HepG2 (cell line): ENCODE results near the gene MYOZ3. TPM values are rescaled to one million over a fixed set of nuclear protein-coding genes. Genes with fewer than 3 reads are reported as not detected.

Experiments used
- AGO2 ChIP-seq: fragments of 200-400 bp; formaldehyde crosslinking; optimal IDR thresholded peaks from 2 replicates; pipeline ENCODE3; 2017; ENCODE audit warnings: mild to moderate bottlenecking, low read depth, low read length, moderate library complexity
- EZH2 ChIP-seq: conservative IDR thresholded peaks from 2 replicates; pipeline ENCODE4 v1.6.1; 2012; ENCODE audit warnings: mild to moderate bottlenecking, low read depth, low read length, moderate library complexity
- HIC2 ChIP-seq: sonication (generic); formaldehyde crosslinking; IDR thresholded peaks from 2 replicates; pipeline ENCODE4 v1.9.0; 2022; ENCODE audit warnings: low read depth, missing genetic modification reagents
- HOXA3 ChIP-seq: sonication (generic); formaldehyde crosslinking; IDR thresholded peaks from 2 replicates; pipeline ENCODE4 v1.5.0; 2020; ENCODE audit warnings: missing genetic modification reagents
- NFE2 ChIP-seq: sonication (generic); formaldehyde crosslinking; IDR thresholded peaks from 2 replicates; pipeline ENCODE4 v1.4.0; 2020; ENCODE audit warnings: missing genetic modification reagents
- SMAD9 ChIP-seq: sonication (generic); formaldehyde crosslinking; IDR thresholded peaks from 2 replicates; pipeline ENCODE4 v1.5.1; 2020; ENCODE audit warnings: mild to moderate bottlenecking, missing genetic modification reagents
- SSRP1 ChIP-seq: IDR thresholded peaks from 2 replicates; pipeline ENCODE4 v1.6.1; 2016; ENCODE audit warnings: control low read depth
- TERF1 ChIP-seq: sonication (generic); formaldehyde crosslinking; IDR thresholded peaks from 2 replicates; pipeline ENCODE4 v1.8.0; 2022; ENCODE audit warnings: mild to moderate bottlenecking, missing genetic modification reagents, moderate library complexity
- U2AF2 ChIP-seq: fragments of 200-400 bp; formaldehyde crosslinking; IDR thresholded peaks from 2 replicates; pipeline ENCODE4 v1.6.1; 2017; ENCODE audit warnings: low read depth, mild to moderate bottlenecking, low read length
- ZBTB2 ChIP-seq: sonication (generic); formaldehyde crosslinking; IDR thresholded peaks from 2 replicates; pipeline ENCODE4 v1.8.0; 2022; ENCODE audit warnings: low read depth, missing genetic modification reagents
- ZBTB40 ChIP-seq, 2 experiments: fragments of 450-650 bp in 1 of 2; sonication (generic) in 1 of 2; formaldehyde crosslinking in 1 of 2; IDR thresholded peaks; 2 replicates each; pipeline versions ENCODE4 v1.6.1 to v1.8.0; 2016 to 2022; ENCODE audit warnings: antibody characterized with exemption in 1 of 2, mild to moderate bottlenecking in 1 of 2, missing genetic modification reagents in 1 of 2
- ZFP36 ChIP-seq: fragments of 150-350 bp; IDR thresholded peaks from 2 replicates; pipeline ENCODE4 v1.6.1; 2018; ENCODE audit warnings: borderline replicate concordance, low read length, low read depth; ENCODE audit not compliant: partially characterized antibody
- ZNF549 ChIP-seq: sonication (generic); formaldehyde crosslinking; IDR thresholded peaks from 2 replicates; pipeline ENCODE4 v1.5.0; 2020; ENCODE audit warnings: missing genetic modification reagents
- ZNF7 ChIP-seq: IDR thresholded peaks from 2 replicates; pipeline ENCODE4 v1.6.1; 2016; ENCODE audit warnings: missing biosample characterization, missing genetic modification reagents
- polyA plus RNA-seq, 8 experiments: library from polyadenylated mRNA; depleted of rRNA in 3 of 8; stranded (reverse) in 7 of 8; unstranded in 1 of 8; fragments of >200 nt; fragmentation: Illumina TruSeq in 4 of 8; extraction: Trizol in 4 of 8; gene quantifications; 2 replicates each; pipeline versions ENCODE4 v1.2.1 to v1.2.3, GENCODE V29; 2011 to 2016; ENCODE audit warnings: low read depth in 4 of 8, missing spikeins in 1 of 8, mixed read lengths in 1 of 8; ENCODE audit not compliant: insufficient read depth in 1 of 8
- total RNA-seq, 5 experiments: library from RNA; depleted of rRNA; stranded (reverse); fragments of >200 nt; fragmentation: Illumina TruSeq; extraction: Trizol; gene quantifications; 2 replicates each; pipeline ENCODE4 v1.2.3, GENCODE V29; 2016; ENCODE audit warnings: low read depth in 1 of 5

MYOZ3 gene
- total and polyA plus RNA-seq, 2 of the 13 experiments (the other 11 are each of a cell fraction or from before 2014, with no cell fraction given) = 0.05 TPM; not detected in 1

- TF ChIP-seq ZBTB40 (IDR thresholded peaks at IDR 0.05) (no peak), ZBTB40 (CRISPR knock-in tag; IDR thresholded peaks at IDR 0.05) (peak; percentile 43; the same call in 1 of the 2 replicates), U2AF2 (no peak), ZFP36 (no peak), SMAD9 (no peak), AGO2 (no peak), HIC2 (CRISPR knock-in tag) (no peak), TERF1 (CRISPR knock-in tag) (no peak), HOXA3 (CRISPR knock-in tag) (peak; percentile 34; the same call in 1 of the 2 replicates), ZNF7 (no peak), SSRP1 (CRISPR knock-in tag) (no peak), ZNF549 (CRISPR knock-in tag) (no peak), EZH2 (no peak), ZBTB2 (CRISPR knock-in tag) (no peak), NFE2 (CRISPR knock-in tag) (no peak)
Observed at GRCh38 chr5:150656191-150657132, 4.6 kb upstream of the MYOZ3 start (continued).
